ENCODE measurements around the gene KRTAP5-5.
"Not testable (repeated sequence)": the region's sequence is repeated elsewhere in the genome, so short reads cannot be mapped to it uniquely, and the experiment has no call there.

The KRTAP5-5 gene

GRCh38 chr11:1607156-1607845 is 22.3 kb upstream of the KRTAP5-5 start:
- not testable (repeated sequence) for DNase-seq (ENCODE audit: low spot score)

GRCh38 chr11:1607901-1608300 is 21.7 kb upstream of the KRTAP5-5 start:
- DNase-seq (ENCODE audit: low spot score), result not testable (repeated sequence)

GRCh38 chr11:1608363-1608762 is 21.2 kb upstream of the KRTAP5-5 start, which contains the start of gene KRTAP5-3:
KRTAP5-3 (minus strand) TSS chr11:1608463; CDS start chr11:1608385, 78 bp downstream.
- DNase-seq (ENCODE audit: low spot score), result no peak

GRCh38 chr11:1618231-1618630 is 11.3 kb upstream of the KRTAP5-5 start:
- DNase-seq (ENCODE audit: low spot score), result no peak

- peak; percentile 65 for DNase-seq (ENCODE audit: low spot score)
These were observed 10.1 kb upstream of the KRTAP5-5 start for GRCh38 chr11:1619449-1619848.

GRCh38 chr11:1622086-1622485 is 7.5 kb upstream of the KRTAP5-5 start, which contains the start of gene KRTAP5-4:
KRTAP5-4 (minus strand) TSS chr11:1622138; CDS start chr11:1622093, 45 bp downstream.
- DNase-seq (ENCODE audit: low spot score), result no peak

- no peak for DNase-seq (ENCODE audit: low spot score)
These were observed 5.9 kb upstream of the KRTAP5-5 start for GRCh38 chr11:1623716-1624115.

GRCh38 chr11:1624621-1625020 is 5.0 kb upstream of the KRTAP5-5 start:
- DNase-seq (ENCODE audit: low spot score), result no peak

GRCh38 chr11:1625541-1625940 is 4.0 kb upstream of the KRTAP5-5 start:
- DNase-seq (ENCODE audit: low spot score), result no peak

GRCh38 chr11:1628506-1629325 is 859 bp upstream of the KRTAP5-5 start:
- peak; percentile 27 for DNase-seq (ENCODE audit: low spot score)

- no peak for DNase-seq (ENCODE audit: low spot score)
These were observed 696 bp downstream of the KRTAP5-5 start for GRCh38 chr11:1630271-1630670.

GRCh38 chr11:1631066-1631568 is 1.5 kb downstream of the KRTAP5-5 start:
- no peak for DNase-seq (ENCODE audit: low spot score)

GRCh38 chr11:1632053-1632714 is 2.6 kb downstream of the KRTAP5-5 start:
- DNase-seq (ENCODE audit: low spot score), result no peak

GRCh38 chr11:1633864-1634263 is 4.3 kb downstream of the KRTAP5-5 start:
- DNase-seq (ENCODE audit: low spot score), result no peak

GRCh38 chr11:1636291-1636950 is 6.8 kb downstream of the KRTAP5-5 start:
- no peak for DNase-seq (ENCODE audit: low spot score)

GRCh38 chr11:1637628-1638027 is 8.1 kb downstream of the KRTAP5-5 start:
- no peak for DNase-seq (ENCODE audit: low spot score)

GRCh38 chr11:1638344-1638743 is 8.8 kb downstream of the KRTAP5-5 start:
- DNase-seq (ENCODE audit: low spot score), result no peak

GRCh38 chr11:1639102-1639620 is 9.6 kb downstream of the KRTAP5-5 start:
- DNase-seq (ENCODE audit: low spot score), result no peak

GRCh38 chr11:1639666-1640065 is 10.1 kb downstream of the KRTAP5-5 start:
- DNase-seq (ENCODE audit: low spot score), result no peak

- peak; percentile 26 for DNase-seq (ENCODE audit: low spot score)
These were observed 10.7 kb downstream of the KRTAP5-5 start for GRCh38 chr11:1640076-1640946.

- DNase-seq (ENCODE audit: low spot score), result no peak
These were observed 11.5 kb downstream of the KRTAP5-5 start for GRCh38 chr11:1641096-1641495.

Data from SW480 (cell line).